Embryonic facial prominence (tissue), 1 donor: ENCODE measurements around the gene ADD2.

Experiments
- DNase-seq: peaks from one replicate; pipeline ENCODE4 v3.0.0-alpha.2; 2016; ENCODE audit errors: extremely low spot score

Gene ADD2

GRCh38 chr2:70698847-70699246, 69.2 kb downstream of the ADD2 start:
- DNase-seq = no peak

GRCh38 chr2:70697603-70698383, 70.2 kb downstream of the ADD2 start:
- DNase-seq = no peak

- no peak for DNase-seq
Measured at GRCh38 chr2:70696142-70696541, 71.9 kb downstream of the ADD2 start.

- no peak for DNase-seq
Measured at GRCh38 chr2:70692256-70692655, 75.7 kb downstream of the ADD2 start.

- DNase-seq = no peak
Measured at GRCh38 chr2:70691497-70692140, 76.4 kb downstream of the ADD2 start.

GRCh38 chr2:70690846-70691245, 77.2 kb downstream of the ADD2 start:
- DNase-seq = no peak

GRCh38 chr2:70688427-70688826, 79.6 kb downstream of the ADD2 start:
- no peak for DNase-seq

GRCh38 chr2:70687461-70687795, 80.6 kb downstream of the ADD2 start:
- DNase-seq = no peak

GRCh38 chr2:70686577-70687460, 81.2 kb downstream of the ADD2 start:
- no peak for DNase-seq

GRCh38 chr2:70685771-70686171, 82.2 kb downstream of the ADD2 start:
- no peak for DNase-seq

- DNase-seq = no peak
Measured at GRCh38 chr2:70684846-70685622, 83.0 kb downstream of the ADD2 start.

GRCh38 chr2:70683455-70683854, 84.5 kb downstream of the ADD2 start:
- DNase-seq = no peak

GRCh38 chr2:70680735-70681134, 87.3 kb downstream of the ADD2 start:
- no peak for DNase-seq

GRCh38 chr2:70679259-70679658, 88.7 kb downstream of the ADD2 start:
- no peak for DNase-seq

- no peak for DNase-seq
Measured at GRCh38 chr2:70678576-70679143, 89.3 kb downstream of the ADD2 start.

GRCh38 chr2:70676301-70677035, 91.5 kb downstream of the ADD2 start:
- no peak for DNase-seq

GRCh38 chr2:70675862-70676261, 92.1 kb downstream of the ADD2 start:
- DNase-seq = no peak

- no peak for DNase-seq
Measured at GRCh38 chr2:70674636-70675430, 93.2 kb downstream of the ADD2 start.

GRCh38 chr2:70673041-70673647, 94.9 kb downstream of the ADD2 start:
- no peak for DNase-seq
